NK-92 (cell line): ENCODE measurements around the gene DEF6.

Experiments used
- DNase-seq: peaks from one replicate; lab custom pipeline; 2025; ENCODE audit not compliant: unreplicated experiment; lab: John Stamatoyannopoulos, UW

Gene DEF6

DNA sequence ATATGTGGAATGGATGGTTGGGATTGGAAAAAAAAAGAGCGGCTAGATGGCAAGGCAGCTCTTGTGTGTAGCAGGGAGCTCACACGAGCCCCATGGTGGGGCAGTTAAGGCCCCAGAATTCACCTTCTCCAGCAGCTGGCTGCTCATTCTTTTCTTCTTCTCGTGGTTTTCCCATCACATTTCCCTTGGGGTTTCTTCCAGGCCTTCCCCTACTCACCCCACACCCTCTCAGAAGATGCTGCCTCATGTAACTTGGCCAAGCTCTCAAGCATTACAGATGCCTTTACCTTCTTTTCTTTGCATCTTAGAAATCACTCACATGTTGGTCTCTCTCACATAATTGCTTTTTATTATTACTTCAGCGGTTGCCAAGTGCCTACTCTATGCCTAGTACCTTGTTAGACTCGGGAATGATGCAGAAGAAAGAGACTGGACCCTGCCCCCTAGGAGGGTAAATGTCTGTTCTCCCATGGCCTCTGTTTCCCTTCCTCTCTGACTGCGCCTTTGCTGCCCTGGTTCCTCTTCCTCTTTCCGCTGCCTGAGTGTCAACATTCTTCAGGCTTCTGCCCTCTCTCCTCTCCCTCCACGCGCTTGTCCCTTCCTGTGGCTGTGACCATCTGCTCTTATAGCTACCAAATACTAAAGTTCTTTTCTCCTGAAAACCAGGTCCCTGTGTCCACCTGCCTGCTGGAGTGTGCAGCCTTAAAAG is 73.3 kb downstream of the DEF6 start:
- no peak for DNase-seq
